Iris pigment epithelial cell (primary cell): ENCODE measurements around the gene AMDHD1.
"Not testable (repeated sequence)": the region's sequence is repeated elsewhere in the genome, so short reads cannot be mapped to it uniquely, and the experiment has no call there.

ENCODE experiments used
- DNase-seq: peaks from one replicate; pipeline ENCODE4 v3.0.0-alpha.2; 2011; ENCODE audit warnings: low read depth

AMDHD1 gene

GRCh38 chr12:95963096-95963495, 20.0 kb downstream of the AMDHD1 start:
- DNase-seq, result no peak

GRCh38 chr12:95966287-95966870, 23.2 kb downstream of the AMDHD1 start:
- no peak for DNase-seq

- no peak for DNase-seq
These were observed 24.2 kb downstream of the AMDHD1 start for GRCh38 chr12:95967301-95967700.

- not testable (repeated sequence) for DNase-seq
These were observed 26.0 kb downstream of the AMDHD1 start for GRCh38 chr12:95969116-95969515.

- no peak for DNase-seq
These were observed 27.8 kb downstream of the AMDHD1 start for GRCh38 chr12:95970905-95971304.

GRCh38 chr12:95972832-95973456, 29.8 kb downstream of the AMDHD1 start:
- DNase-seq, result no peak

- DNase-seq, result no peak
These were observed 31.2 kb downstream of the AMDHD1 start for GRCh38 chr12:95974358-95974757.

- DNase-seq, result no peak
These were observed 32.4 kb downstream of the AMDHD1 start for GRCh38 chr12:95975491-95975890.

- DNase-seq, result peak; percentile 33
These were observed 33.3 kb downstream of the AMDHD1 start for GRCh38 chr12:95976416-95976832.

- no peak for DNase-seq
These were observed 34.7 kb downstream of the AMDHD1 start for GRCh38 chr12:95977764-95978305.

- no peak for DNase-seq
These were observed 35.2 kb downstream of the AMDHD1 start for GRCh38 chr12:95978351-95978750.

- no peak for DNase-seq
These were observed 35.6 kb downstream of the AMDHD1 start for GRCh38 chr12:95978774-95979173.

- no peak for DNase-seq
These were observed 37.3 kb downstream of the AMDHD1 start for GRCh38 chr12:95980437-95980836.

GRCh38 chr12:95982602-95983001, 39.5 kb downstream of the AMDHD1 start:
- no peak for DNase-seq

- DNase-seq, result no peak
These were observed 41.6 kb downstream of the AMDHD1 start for GRCh38 chr12:95984682-95985081.

GRCh38 chr12:95986635-95987570, 43.8 kb downstream of the AMDHD1 start:
- no peak for DNase-seq

- no peak for DNase-seq
These were observed 45.6 kb downstream of the AMDHD1 start for GRCh38 chr12:95988506-95989275.

- DNase-seq, result no peak
These were observed 46.5 kb downstream of the AMDHD1 start for GRCh38 chr12:95989504-95990123.

- no peak for DNase-seq
These were observed 47.0 kb downstream of the AMDHD1 start for GRCh38 chr12:95990136-95990535.

- DNase-seq, result no peak
These were observed 50.8 kb downstream of the AMDHD1 start for GRCh38 chr12:95993907-95994306.

- peak; percentile 4 for DNase-seq
These were observed 51.3 kb downstream of the AMDHD1 start for GRCh38 chr12:95994476-95994875.
